GM23338 (cell line): ENCODE data around the gene ELAC2. TPM values are rescaled to one million over a fixed set of nuclear protein-coding genes. Genes with fewer than 3 reads are reported as not detected.

ENCODE experiments used
- ATAC-seq: fragments of 200-7000 bp; cut with Tn5 transposase; 3 replicates; pipeline ENCODE4 v1.9.1; 2020
- DNase-seq: peaks from one replicate; pipeline ENCODE4 v3.0.0-alpha.2; 2015; ENCODE audit warnings: low spot score
- H2AFZ ChIP-seq: fragments of 200-600 bp; sonication (generic); 2 replicates; pipeline ENCODE4 v1.8.0; 2016; ENCODE audit warnings: antibody characterized with exemption, mild to moderate bottlenecking, moderate library complexity
- H3F3A ChIP-seq: fragments of 200-600 bp; sonication (generic); replicated peaks from 2 replicates; pipeline ENCODE4 v1.8.0; 2017; ENCODE audit warnings: antibody characterized with exemption, mixed run types, low read depth
- H3K27ac ChIP-seq: fragments of 200-600 bp; sonication (generic); 2 replicates; pipeline ENCODE4 v1.6.1; 2016; ENCODE audit warnings: low read depth
- H3K27me3 ChIP-seq: fragments of 200-600 bp; sonication (generic); 2 replicates; pipeline ENCODE4 v1.8.0; 2016; ENCODE audit warnings: mild to moderate bottlenecking, mixed run types, moderate library complexity; ENCODE audit not compliant: insufficient read depth
- H3K36me3 ChIP-seq: fragments of 200-600 bp; sonication (generic); 2 replicates; pipeline ENCODE4 v1.8.0; 2016; ENCODE audit warnings: mild to moderate bottlenecking; ENCODE audit not compliant: insufficient read depth
- H3K4me1 ChIP-seq: fragments of 200-600 bp; sonication (generic); 2 replicates; pipeline ENCODE4 v1.8.0; 2016; ENCODE audit warnings: mild to moderate bottlenecking, moderate library complexity; ENCODE audit not compliant: insufficient read depth
- H3K4me2 ChIP-seq: fragments of 200-600 bp; sonication (generic); 2 replicates; pipeline ENCODE4 v1.7.1; 2017; ENCODE audit warnings: mixed run types
- H3K4me3 ChIP-seq: fragments of 200-600 bp; sonication (generic); 2 replicates; pipeline ENCODE4 v1.6.1; 2016; ENCODE audit warnings: mixed run types
- H3K79me2 ChIP-seq: fragments of 200-600 bp; sonication (generic); replicated peaks from 2 replicates; pipeline ENCODE4 v1.8.0; 2017; ENCODE audit warnings: mild to moderate bottlenecking; ENCODE audit not compliant: insufficient read depth
- H3K9me2 ChIP-seq: fragments of 200-600 bp; sonication (generic); 2 replicates; pipeline ENCODE4 v1.8.0; 2017; ENCODE audit not compliant: insufficient read depth
- H4K20me1 ChIP-seq: fragments of 200-600 bp; sonication (generic); replicated peaks from 2 replicates; pipeline ENCODE4 v1.8.0; 2017; ENCODE audit warnings: mild to moderate bottlenecking; ENCODE audit not compliant: insufficient read depth
- H3K27ac Mint-ChIP-seq: 2 replicates; pipeline ENCODE4 v1.8.0; 2020; ENCODE audit warnings: inconsistent platforms, mild to moderate bottlenecking, moderate library complexity, mixed read lengths
- H3K27me3 Mint-ChIP-seq: 3 replicates; pipeline ENCODE4 v1.8.0; 2022; ENCODE audit warnings: low read depth, mild to moderate bottlenecking, moderate library complexity, mixed read lengths, inconsistent platforms; ENCODE audit not compliant: insufficient read depth, poor library complexity
- H3K36me3 Mint-ChIP-seq: 3 replicates; pipeline ENCODE4 v1.8.0; 2021; ENCODE audit warnings: low read depth, mild to moderate bottlenecking, inconsistent platforms, moderate library complexity, mixed read lengths
- H3K4me1 Mint-ChIP-seq: 3 replicates; pipeline ENCODE4 v1.8.0; 2020; ENCODE audit warnings: mild to moderate bottlenecking, inconsistent platforms, mixed read lengths
- H3K4me3 Mint-ChIP-seq: 3 replicates; pipeline ENCODE4 v1.8.0; 2021; ENCODE audit warnings: moderate library complexity, mild to moderate bottlenecking, inconsistent platforms, mixed read lengths
- H3K9me3 Mint-ChIP-seq: 3 replicates; pipeline ENCODE4 v1.8.0; 2020; ENCODE audit warnings: moderate library complexity, mild to moderate bottlenecking, inconsistent platforms, mixed read lengths
- CTCF ChIP-seq, 2 experiments: fragments of 200-600 bp in 1 of 2; sonication (generic) in 1 of 2; conservative IDR thresholded peaks; 2 replicates each; pipeline versions ENCODE4 v1.5.1 to v1.6.1; 2016 to 2017; ENCODE audit warnings: antibody characterized with exemption in 2 of 2, low read depth in 2 of 2, mild to moderate bottlenecking in 2 of 2, moderate library complexity in 1 of 2
- ETS1 ChIP-seq: IDR thresholded peaks from 2 replicates; pipeline ENCODE4 v1.6.1; 2016; ENCODE audit warnings: antibody characterized with exemption
- EZH2 ChIP-seq: fragments of 200-600 bp; sonication (generic); IDR thresholded peaks from one replicate; pipeline ENCODE4 v1.8.0; 2017; ENCODE audit warnings: antibody characterized with exemption, mild to moderate bottlenecking, low read depth; ENCODE audit not compliant: unreplicated experiment
- JUNB ChIP-seq: IDR thresholded peaks from one replicate; pipeline ENCODE4 v1.6.1; 2016; ENCODE audit warnings: antibody characterized with exemption; ENCODE audit not compliant: unreplicated experiment
- ZNF114 ChIP-seq: fragments of 250-450 bp; sonication (Bioruptor Pico); IDR thresholded peaks from 2 replicates; pipeline ENCODE4 v1.5.0; 2020; ENCODE audit warnings: mild to moderate bottlenecking, moderate library complexity
- polyA plus RNA-seq: library from polyadenylated mRNA; unstranded; fragments of >200 nt; fragmentation: Nextera tagmentation; extraction: Ambion mirVana; gene quantifications from 2 replicates; pipeline ENCODE4 v1.2.1, GENCODE V29; 2016
- total RNA-seq: library from RNA; depleted of rRNA; stranded (reverse); fragments of >200 nt; shearing (Covaris generic); gene quantifications from 2 replicates; pipeline ENCODE4 v1.2.3, GENCODE V29; 2014
- TF ChIP-seq, protein P1 (sequence below): fragments of 250-450 bp; sonication (Bioruptor Pico); IDR thresholded peaks from 2 replicates; pipeline ENCODE4 v1.5.0; 2020; ENCODE audit warnings: mild to moderate bottlenecking, moderate library complexity
- TF ChIP-seq, protein P2 (sequence below): IDR thresholded peaks from one replicate; pipeline ENCODE4 v1.6.1; 2018; ENCODE audit warnings: antibody characterized with exemption; ENCODE audit not compliant: unreplicated experiment

The ELAC2 gene
- total and polyA plus RNA-seq, 2 experiments from 2014 or later = 49.9 to 203 TPM

DNA sequence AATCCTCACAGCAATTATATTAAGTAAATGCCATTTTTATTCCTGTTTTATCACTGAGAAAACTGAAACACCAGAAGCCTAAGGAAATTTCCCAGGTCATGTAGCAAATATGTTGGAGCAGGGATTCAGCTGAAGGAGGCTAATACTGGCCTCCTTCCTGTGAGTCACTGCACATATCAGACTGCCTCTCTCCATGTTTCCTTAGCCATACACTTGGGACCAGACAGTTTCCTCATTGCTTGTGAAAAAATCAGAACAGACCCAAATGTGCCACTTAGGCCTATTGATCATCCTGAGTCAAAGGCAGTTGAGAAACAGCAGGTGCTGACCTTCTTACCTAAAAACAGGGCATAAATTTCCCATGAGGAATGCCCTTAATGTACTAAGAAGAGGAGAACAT is 18.9 kb upstream of the ELAC2 start (continued):
- TF ChIP-seq ETS1 (no peak), ZNF114 (CRISPR knock-in tag) (no peak)

- Histone ChIP-seq H3K4me1 (no peaks in the 10 kb centered on the region), H3K27me3 (no peaks in the 10 kb centered on the region), H3K4me2 (no peak overlapping the region), H3K79me2 (no peaks in the 10 kb centered on the region), H2AFZ (no peak overlapping the region), H3F3A (no peaks in the 10 kb centered on the region), H3K27ac (no peak overlapping the region), H3K36me3 (no peaks in the 10 kb centered on the region), H3K4me3 (no peak overlapping the region), H3K9me2 (0 out of 2 replicates have a peak, but pooled peaks cover 4% of the 10 kb centered on the region), H4K20me1 (no peaks in the 10 kb centered on the region)
- no peak overlapping the region for H3K27ac Mint-ChIP-seq
- ATAC-seq (no peak), DNase-seq (no peak)
- peaks cover 16% of the 10 kb centered on the region for H3K9me3 Mint-ChIP-seq
- H3K27me3 Mint-ChIP-seq = peaks cover 5% of the 10 kb centered on the region
- H3K4me1 Mint-ChIP-seq = no peaks in the 10 kb centered on the region; the same call in 2 of the 3 replicates
- TF ChIP-seq JUNB = no peak
- TF ChIP-seq CTCF (conservative IDR thresholded peaks at IDR 0.05; ENCODE audit: low read depth in 2 of 2) = no peak
- no peak for TF ChIP-seq ZNF114 (CRISPR knock-in tag)
- TF ChIP-seq, protein P1, sequence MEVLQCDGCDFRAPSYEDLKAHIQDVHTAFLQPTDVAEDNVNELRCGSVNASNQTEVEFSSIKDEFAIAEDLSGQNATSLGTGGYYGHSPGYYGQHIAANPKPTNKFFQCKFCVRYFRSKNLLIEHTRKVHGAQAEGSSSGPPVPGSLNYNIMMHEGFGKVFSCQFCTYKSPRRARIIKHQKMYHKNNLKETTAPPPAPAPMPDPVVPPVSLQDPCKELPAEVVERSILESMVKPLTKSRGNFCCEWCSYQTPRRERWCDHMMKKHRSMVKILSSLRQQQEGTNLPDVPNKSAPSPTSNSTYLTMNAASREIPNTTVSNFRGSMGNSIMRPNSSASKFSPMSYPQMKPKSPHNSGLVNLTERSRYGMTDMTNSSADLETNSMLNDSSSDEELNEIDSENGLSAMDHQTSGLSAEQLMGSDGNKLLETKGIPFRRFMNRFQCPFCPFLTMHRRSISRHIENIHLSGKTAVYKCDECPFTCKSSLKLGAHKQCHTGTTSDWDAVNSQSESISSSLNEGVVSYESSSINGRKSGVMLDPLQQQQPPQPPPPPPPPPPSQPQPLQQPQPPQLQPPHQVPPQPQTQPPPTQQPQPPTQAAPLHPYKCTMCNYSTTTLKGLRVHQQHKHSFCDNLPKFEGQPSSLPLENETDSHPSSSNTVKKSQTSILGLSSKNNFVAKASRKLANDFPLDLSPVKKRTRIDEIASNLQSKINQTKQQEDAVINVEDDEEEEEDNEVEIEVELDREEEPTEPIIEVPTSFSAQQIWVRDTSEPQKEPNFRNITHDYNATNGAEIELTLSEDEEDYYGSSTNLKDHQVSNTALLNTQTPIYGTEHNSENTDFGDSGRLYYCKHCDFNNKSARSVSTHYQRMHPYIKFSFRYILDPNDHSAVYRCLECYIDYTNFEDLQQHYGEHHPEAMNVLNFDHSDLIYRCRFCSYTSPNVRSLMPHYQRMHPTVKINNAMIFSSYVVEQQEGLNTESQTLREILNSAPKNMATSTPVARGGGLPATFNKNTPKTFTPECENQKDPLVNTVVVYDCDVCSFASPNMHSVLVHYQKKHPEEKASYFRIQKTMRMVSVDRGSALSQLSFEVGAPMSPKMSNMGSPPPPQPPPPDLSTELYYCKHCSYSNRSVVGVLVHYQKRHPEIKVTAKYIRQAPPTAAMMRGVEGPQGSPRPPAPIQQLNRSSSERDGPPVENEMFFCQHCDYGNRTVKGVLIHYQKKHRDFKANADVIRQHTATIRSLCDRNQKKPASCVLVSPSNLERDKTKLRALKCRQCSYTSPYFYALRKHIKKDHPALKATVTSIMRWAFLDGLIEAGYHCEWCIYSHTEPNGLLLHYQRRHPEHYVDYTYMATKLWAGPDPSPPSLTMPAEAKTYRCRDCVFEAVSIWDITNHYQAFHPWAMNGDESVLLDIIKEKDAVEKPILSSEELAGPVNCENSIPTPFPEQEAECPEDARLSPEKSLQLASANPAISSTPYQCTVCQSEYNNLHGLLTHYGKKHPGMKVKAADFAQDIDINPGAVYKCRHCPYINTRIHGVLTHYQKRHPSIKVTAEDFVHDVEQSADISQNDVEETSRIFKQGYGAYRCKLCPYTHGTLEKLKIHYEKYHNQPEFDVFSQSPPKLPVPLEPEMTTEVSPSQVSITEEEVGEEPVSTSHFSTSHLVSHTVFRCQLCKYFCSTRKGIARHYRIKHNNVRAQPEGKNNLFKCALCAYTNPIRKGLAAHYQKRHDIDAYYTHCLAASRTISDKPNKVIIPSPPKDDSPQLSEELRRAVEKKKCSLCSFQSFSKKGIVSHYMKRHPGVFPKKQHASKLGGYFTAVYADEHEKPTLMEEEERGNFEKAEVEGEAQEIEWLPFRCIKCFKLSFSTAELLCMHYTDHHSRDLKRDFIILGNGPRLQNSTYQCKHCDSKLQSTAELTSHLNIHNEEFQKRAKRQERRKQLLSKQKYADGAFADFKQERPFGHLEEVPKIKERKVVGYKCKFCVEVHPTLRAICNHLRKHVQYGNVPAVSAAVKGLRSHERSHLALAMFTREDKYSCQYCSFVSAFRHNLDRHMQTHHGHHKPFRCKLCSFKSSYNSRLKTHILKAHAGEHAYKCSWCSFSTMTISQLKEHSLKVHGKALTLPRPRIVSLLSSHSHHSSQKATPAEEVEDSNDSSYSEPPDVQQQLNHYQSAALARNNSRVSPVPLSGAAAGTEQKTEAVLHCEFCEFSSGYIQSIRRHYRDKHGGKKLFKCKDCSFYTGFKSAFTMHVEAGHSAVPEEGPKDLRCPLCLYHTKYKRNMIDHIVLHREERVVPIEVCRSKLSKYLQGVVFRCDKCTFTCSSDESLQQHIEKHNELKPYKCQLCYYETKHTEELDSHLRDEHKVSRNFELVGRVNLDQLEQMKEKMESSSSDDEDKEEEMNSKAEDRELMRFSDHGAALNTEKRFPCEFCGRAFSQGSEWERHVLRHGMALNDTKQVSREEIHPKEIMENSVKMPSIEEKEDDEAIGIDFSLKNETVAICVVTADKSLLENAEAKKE (CRISPR knock-in tag) = no peak
- TF ChIP-seq, protein P2, sequence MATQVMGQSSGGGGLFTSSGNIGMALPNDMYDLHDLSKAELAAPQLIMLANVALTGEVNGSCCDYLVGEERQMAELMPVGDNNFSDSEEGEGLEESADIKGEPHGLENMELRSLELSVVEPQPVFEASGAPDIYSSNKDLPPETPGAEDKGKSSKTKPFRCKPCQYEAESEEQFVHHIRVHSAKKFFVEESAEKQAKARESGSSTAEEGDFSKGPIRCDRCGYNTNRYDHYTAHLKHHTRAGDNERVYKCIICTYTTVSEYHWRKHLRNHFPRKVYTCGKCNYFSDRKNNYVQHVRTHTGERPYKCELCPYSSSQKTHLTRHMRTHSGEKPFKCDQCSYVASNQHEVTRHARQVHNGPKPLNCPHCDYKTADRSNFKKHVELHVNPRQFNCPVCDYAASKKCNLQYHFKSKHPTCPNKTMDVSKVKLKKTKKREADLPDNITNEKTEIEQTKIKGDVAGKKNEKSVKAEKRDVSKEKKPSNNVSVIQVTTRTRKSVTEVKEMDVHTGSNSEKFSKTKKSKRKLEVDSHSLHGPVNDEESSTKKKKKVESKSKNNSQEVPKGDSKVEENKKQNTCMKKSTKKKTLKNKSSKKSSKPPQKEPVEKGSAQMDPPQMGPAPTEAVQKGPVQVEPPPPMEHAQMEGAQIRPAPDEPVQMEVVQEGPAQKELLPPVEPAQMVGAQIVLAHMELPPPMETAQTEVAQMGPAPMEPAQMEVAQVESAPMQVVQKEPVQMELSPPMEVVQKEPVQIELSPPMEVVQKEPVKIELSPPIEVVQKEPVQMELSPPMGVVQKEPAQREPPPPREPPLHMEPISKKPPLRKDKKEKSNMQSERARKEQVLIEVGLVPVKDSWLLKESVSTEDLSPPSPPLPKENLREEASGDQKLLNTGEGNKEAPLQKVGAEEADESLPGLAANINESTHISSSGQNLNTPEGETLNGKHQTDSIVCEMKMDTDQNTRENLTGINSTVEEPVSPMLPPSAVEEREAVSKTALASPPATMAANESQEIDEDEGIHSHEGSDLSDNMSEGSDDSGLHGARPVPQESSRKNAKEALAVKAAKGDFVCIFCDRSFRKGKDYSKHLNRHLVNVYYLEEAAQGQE = no peak
- TF ChIP-seq EZH2 = no peak
- H3K36me3 Mint-ChIP-seq = peaks cover 4% of the 10 kb centered on the region; the same call in 1 of the 3 replicates
- no peak overlapping the region for H3K4me3 Mint-ChIP-seq
Observed at GRCh38 chr17:13035420-13035819, 17.6 kb upstream of the ELAC2 start.
